CD4-positive, alpha-beta T cell treated with Interleukin-4 for 4 hours (primary cell): ENCODE measurements around the gene NPAS3.

Experiments
- DNase-seq: peaks from one replicate; pipeline ENCODE4 v3.0.0-alpha.2; 2020

The NPAS3 gene

GRCh38 chr14:33188880-33189279 lies 250.2 kb downstream of the NPAS3 start:
- no peak for DNase-seq

GRCh38 chr14:33191855-33192254 lies 253.2 kb downstream of the NPAS3 start:
- no peak for DNase-seq

GRCh38 chr14:33194551-33194950 lies 255.9 kb downstream of the NPAS3 start:
- no peak for DNase-seq

- no peak for DNase-seq
These were observed 260.0 kb downstream of the NPAS3 start for GRCh38 chr14:33198684-33199083.

GRCh38 chr14:33201116-33201515 lies 262.4 kb downstream of the NPAS3 start:
- no peak for DNase-seq

GRCh38 chr14:33206981-33207380 lies 268.3 kb downstream of the NPAS3 start:
- no peak for DNase-seq

- DNase-seq: no peak
These were observed 268.9 kb downstream of the NPAS3 start for GRCh38 chr14:33207467-33208017.

- DNase-seq: no peak
These were observed 271.6 kb downstream of the NPAS3 start for GRCh38 chr14:33210311-33210710.

- no peak for DNase-seq
These were observed 279.3 kb downstream of the NPAS3 start for GRCh38 chr14:33218026-33218425.

GRCh38 chr14:33219957-33220356 lies 281.3 kb downstream of the NPAS3 start:
- DNase-seq: no peak

GRCh38 chr14:33229269-33229929 lies 290.7 kb downstream of the NPAS3 start:
- no peak for DNase-seq

- no peak for DNase-seq
These were observed 291.3 kb downstream of the NPAS3 start for GRCh38 chr14:33230021-33230420.

GRCh38 chr14:33232031-33232430 lies 293.4 kb downstream of the NPAS3 start:
- DNase-seq: no peak

- no peak for DNase-seq
These were observed 298.5 kb downstream of the NPAS3 start for GRCh38 chr14:33237115-33237740.

GRCh38 chr14:33239465-33239864 lies 300.8 kb downstream of the NPAS3 start:
- DNase-seq: no peak

GRCh38 chr14:33240466-33240865 lies 301.8 kb downstream of the NPAS3 start:
- DNase-seq: no peak

- no peak for DNase-seq
These were observed 302.7 kb downstream of the NPAS3 start for GRCh38 chr14:33241331-33241730.

GRCh38 chr14:33249233-33249820 lies 310.6 kb downstream of the NPAS3 start:
- DNase-seq: no peak

GRCh38 chr14:33250963-33251362 lies 312.3 kb downstream of the NPAS3 start:
- DNase-seq: no peak

- no peak for DNase-seq
These were observed 315.7 kb downstream of the NPAS3 start for GRCh38 chr14:33254342-33254741.

- DNase-seq: no peak
These were observed 316.2 kb downstream of the NPAS3 start for GRCh38 chr14:33254861-33255395.

GRCh38 chr14:33257796-33258195 lies 319.1 kb downstream of the NPAS3 start:
- DNase-seq: no peak

GRCh38 chr14:33259764-33260163 lies 321.1 kb downstream of the NPAS3 start:
- no peak for DNase-seq

- no peak for DNase-seq
These were observed 332.5 kb downstream of the NPAS3 start for GRCh38 chr14:33271216-33271615.
